ENCODE measurements around the gene LARGE1.

Gene LARGE1

DNA sequence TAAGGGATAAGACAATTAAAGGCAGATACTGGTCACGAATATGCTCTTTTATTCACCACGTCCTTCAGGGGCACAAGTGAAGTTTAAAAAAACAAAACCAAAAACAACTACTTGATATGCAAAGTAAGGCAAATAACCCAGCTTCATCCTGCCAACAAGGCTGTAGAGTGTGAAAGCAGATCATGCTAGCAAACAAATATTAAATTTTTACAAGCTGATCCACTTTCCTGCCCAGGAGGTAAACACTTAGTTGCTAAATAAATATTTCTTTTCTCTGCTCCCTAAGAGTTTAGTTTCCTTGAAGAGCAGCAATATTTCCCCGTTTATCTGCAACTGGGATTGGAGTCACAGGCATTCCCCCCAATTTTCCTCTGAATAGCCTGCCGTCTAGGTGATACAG, 300.2 kb downstream of the LARGE1 start:
- H3K4me3 ChIP-seq (ENCODE audit: low read length) = no peak overlapping the region
- no peak for DNase-seq (ENCODE audit: low read depth)
- TF ChIP-seq, protein P1, sequence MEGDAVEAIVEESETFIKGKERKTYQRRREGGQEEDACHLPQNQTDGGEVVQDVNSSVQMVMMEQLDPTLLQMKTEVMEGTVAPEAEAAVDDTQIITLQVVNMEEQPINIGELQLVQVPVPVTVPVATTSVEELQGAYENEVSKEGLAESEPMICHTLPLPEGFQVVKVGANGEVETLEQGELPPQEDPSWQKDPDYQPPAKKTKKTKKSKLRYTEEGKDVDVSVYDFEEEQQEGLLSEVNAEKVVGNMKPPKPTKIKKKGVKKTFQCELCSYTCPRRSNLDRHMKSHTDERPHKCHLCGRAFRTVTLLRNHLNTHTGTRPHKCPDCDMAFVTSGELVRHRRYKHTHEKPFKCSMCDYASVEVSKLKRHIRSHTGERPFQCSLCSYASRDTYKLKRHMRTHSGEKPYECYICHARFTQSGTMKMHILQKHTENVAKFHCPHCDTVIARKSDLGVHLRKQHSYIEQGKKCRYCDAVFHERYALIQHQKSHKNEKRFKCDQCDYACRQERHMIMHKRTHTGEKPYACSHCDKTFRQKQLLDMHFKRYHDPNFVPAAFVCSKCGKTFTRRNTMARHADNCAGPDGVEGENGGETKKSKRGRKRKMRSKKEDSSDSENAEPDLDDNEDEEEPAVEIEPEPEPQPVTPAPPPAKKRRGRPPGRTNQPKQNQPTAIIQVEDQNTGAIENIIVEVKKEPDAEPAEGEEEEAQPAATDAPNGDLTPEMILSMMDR (IDR thresholded peaks at IDR 0.05; ENCODE audit: insufficient read depth, low read depth, low read length, missing control alignments) = no peak

DNA sequence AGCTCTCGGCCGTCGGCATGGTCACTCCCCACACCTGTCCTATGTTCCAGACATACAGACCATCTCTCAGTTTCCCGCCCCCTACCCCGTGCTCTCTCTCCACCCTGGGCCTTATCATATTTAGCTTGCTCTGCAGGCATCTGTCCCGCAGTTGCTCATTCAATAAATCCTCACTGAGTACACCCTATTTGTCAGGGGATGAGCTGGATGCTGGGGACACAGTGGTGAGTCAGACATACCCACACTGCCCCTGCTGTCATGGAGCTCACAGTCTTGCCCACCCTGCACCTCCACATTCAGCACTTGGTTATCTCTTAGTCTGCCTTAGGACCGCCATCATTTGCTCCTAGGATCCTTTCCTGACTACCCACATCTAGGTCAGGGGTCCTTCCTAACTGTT, 313.8 kb downstream of the LARGE1 start:
- no peak overlapping the region for H3K4me3 ChIP-seq (ENCODE audit: low read length)
- no peak for DNase-seq (ENCODE audit: low read depth)
- TF ChIP-seq, protein P1 (IDR thresholded peaks at IDR 0.05; ENCODE audit: insufficient read depth, low read depth, low read length, missing control alignments) = no peak

- TF ChIP-seq, protein P1 (IDR thresholded peaks at IDR 0.05; ENCODE audit: insufficient read depth, low read depth, low read length, missing control alignments) = no peak
Measured at GRCh38 chr22:33605666-33606065, 314.6 kb downstream of the LARGE1 start.

DNA sequence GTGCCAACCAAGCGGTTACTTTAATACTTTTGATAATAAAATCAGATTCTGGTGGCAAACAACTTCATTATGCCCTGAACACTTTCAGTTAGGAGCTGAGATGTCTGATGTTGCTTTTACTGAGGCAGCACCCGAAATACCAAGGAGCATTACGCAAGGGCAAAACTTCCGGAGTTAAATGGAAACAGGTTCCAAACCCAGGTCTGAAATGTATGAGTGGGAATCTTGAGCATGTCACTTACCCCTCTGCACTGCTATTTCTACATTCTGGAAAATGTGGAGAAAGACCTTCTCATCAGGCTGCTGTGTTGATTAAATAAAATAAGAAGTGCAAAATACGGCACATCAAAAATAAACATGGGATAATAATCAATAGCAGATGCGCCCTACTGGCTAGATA, 315.1 kb downstream of the LARGE1 start:
- no peak for DNase-seq (ENCODE audit: low read depth)
- TF ChIP-seq, protein P1 (IDR thresholded peaks at IDR 0.05; ENCODE audit: insufficient read depth, low read depth, low read length, missing control alignments) = no peak
- no peak overlapping the region for H3K4me3 ChIP-seq (ENCODE audit: low read length)

More at GRCh38 chr22:33605666-33606065, 314.6 kb downstream of the LARGE1 start:
- no peak overlapping the region for H3K4me3 ChIP-seq (ENCODE audit: low read length)
- DNase-seq (ENCODE audit: low read depth) = no peak

DNA sequence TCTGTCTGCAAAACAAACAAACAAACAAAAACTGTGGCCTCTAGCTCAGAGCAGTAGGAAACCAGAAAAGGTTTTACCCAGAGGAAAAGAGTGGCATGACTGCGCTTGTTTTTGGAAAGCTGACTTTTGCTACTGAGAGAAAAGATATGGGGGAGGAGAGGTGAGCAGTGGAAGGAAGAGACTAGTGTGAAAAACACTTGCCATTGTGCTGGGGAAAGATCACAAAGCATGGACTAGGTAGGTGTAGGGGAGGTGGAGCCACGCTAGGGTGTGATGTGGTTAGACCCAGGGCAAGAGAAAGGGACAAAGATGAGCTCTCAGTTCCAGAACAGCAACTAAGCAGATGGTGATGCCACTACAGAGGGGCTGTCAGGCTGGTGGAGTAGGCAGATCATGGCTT, 319.2 kb downstream of the LARGE1 start:
- H3K4me3 ChIP-seq (ENCODE audit: low read length) = no peak overlapping the region
- DNase-seq (ENCODE audit: low read depth) = no peak
- TF ChIP-seq, protein P1 (IDR thresholded peaks at IDR 0.05; ENCODE audit: insufficient read depth, low read depth, low read length, missing control alignments) = no peak

GRCh38 chr22:33600595-33600994, 319.7 kb downstream of the LARGE1 start:
- H3K4me3 ChIP-seq (ENCODE audit: low read length) = no peak overlapping the region
- no peak for DNase-seq (ENCODE audit: low read depth)
- TF ChIP-seq, protein P1 (IDR thresholded peaks at IDR 0.05; ENCODE audit: insufficient read depth, low read depth, low read length, missing control alignments) = no peak

- no peak overlapping the region for H3K4me3 ChIP-seq (ENCODE audit: low read length)
- DNase-seq (ENCODE audit: low read depth) = no peak
- TF ChIP-seq, protein P1 (IDR thresholded peaks at IDR 0.05; ENCODE audit: insufficient read depth, low read depth, low read length, missing control alignments) = no peak
Measured at GRCh38 chr22:33600113-33600512, 320.2 kb downstream of the LARGE1 start.

Measured in epithelial cell of esophagus (primary cell).